ENCODE measurements around the gene CCDC40.

CCDC40 gene

DNA sequence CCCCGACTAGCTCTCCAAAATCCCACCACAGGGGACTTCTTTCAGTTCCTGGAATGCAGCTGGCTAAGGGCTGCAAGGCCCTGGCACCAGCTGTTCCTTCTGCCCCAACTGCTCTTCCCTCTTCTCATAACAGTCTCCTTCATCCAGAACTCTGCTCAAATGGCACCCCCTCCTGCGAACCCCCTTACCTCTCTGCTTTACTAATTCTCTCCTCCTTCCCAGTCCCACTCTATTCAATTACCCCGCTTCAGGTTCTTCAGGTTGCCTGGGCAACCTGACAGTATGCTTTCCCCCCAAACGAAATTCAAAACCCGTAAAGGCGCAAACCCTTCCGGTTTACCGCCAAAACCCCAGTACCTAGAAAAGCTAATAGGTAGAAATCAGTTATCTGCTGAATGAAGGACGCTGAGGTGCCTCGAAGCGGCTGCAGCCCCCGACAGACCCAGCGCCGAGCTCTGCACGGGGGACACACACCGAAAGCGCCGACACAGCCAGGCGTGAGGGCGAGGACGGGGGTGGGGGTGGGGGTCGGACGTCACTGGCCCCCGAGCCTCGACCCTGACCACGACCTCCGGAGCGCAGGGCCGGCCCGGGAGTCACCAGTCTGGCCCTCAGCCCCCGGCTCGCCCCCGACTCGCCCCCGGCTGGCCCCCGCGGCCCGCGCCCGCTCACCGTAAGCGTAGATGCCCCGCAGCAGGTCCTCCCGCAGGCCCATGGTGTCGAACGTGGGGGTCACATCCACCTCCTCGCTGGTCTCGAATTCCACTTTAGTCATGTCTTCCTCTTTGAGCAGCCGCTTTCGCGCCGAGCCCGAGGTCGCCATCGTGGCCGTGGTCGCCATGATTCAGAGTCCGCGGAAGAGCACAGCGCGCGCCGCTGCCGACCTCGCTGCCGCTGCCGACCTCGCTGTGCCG is 109.9 kb downstream of the CCDC40 start:
- no peak for DNase-seq

DNA sequence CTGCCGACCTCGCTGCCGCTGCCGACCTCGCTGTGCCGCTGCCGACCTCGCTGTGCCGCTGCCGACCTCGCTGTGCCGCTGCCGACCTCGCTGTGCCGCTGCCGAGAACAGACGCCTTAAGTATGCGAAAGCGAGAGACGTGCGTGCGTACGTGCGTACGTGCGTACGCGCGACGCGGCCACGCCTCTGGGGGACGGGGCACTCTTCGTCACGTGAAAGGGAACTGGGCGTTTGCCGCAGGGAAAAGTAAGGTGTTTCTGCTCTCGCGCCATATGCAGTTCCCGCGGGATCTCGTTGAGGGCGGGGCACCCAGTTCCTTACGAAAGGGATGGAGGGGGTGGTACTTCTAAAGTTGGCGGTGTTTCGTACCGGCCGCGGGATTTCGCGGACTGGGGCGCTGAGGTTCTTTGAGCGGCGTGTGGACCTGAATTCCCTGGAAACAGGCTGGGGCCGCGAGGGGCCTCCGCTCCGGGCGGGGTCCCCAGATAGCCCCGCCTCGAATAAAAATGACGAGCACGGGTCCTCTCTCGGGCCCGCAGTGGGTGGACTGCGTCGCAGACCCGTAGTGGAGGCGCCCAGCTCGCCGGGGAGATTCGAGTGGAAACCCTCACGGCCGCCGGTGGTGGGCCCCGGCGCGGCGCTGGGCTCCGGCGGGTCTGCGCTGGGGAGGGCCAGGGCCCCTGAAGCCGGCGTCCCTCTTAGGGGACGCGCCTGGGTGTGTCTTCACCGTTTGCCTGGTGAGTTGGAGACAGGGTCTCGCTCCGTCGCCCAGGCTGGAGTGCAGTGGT is 110.8 kb downstream of the CCDC40 start, which contains the start of gene EIF4A3:
Gene EIF4A3 (minus strand): TSS at position 94 of the 788 bp plus-strand sequence. CDS start 167 bp downstream, outside the sequence.
- peak; percentile 96 for DNase-seq
